ENCODE results near the gene STK4. TPM values are rescaled to one million over a fixed set of nuclear protein-coding genes. Genes with fewer than 3 reads are reported as not detected.
A peak's percentile ranks its signal among the peaks of the same experiment; 100 is the strongest.

Gene STK4
- total and polyA plus RNA-seq, 9 donors = 8.3 to 27.5 (median 19.6) TPM

DNA sequence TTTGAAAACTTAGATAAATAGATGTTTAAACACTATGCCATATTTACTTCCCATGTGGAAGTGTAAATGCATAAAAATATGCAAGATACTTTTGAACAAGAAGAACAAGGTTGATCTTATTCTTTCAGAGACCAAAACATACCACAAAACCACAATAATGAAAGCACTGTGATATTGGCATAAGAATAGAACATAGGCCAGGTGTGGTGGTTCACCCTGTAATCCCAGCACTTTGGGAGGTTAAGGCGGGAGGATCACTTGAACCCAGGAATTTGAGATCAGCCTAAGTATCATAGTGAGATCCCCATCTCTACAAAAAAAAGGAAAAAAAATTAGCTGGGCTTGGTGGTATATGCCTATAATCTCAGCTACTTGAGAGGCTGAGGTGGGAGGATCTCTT, 68.1 kb downstream of the STK4 start:
- Histone ChIP-seq H3K4me1 (ENCODE audit: insufficient read depth) (peaks cover 3% of the 10 kb centered on the region), H3K36me3 (no peaks in the 10 kb centered on the region), H3K4me3 (no peak overlapping the region), H3K27me3 (no peaks in the 10 kb centered on the region), H3K9me3 (no peaks in the 10 kb centered on the region), H3K27ac (no peak overlapping the region)
- intact Hi-C loops (cut with DNase I) = no loop called here
- TF ChIP-seq, protein P1, sequence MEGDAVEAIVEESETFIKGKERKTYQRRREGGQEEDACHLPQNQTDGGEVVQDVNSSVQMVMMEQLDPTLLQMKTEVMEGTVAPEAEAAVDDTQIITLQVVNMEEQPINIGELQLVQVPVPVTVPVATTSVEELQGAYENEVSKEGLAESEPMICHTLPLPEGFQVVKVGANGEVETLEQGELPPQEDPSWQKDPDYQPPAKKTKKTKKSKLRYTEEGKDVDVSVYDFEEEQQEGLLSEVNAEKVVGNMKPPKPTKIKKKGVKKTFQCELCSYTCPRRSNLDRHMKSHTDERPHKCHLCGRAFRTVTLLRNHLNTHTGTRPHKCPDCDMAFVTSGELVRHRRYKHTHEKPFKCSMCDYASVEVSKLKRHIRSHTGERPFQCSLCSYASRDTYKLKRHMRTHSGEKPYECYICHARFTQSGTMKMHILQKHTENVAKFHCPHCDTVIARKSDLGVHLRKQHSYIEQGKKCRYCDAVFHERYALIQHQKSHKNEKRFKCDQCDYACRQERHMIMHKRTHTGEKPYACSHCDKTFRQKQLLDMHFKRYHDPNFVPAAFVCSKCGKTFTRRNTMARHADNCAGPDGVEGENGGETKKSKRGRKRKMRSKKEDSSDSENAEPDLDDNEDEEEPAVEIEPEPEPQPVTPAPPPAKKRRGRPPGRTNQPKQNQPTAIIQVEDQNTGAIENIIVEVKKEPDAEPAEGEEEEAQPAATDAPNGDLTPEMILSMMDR (IDR thresholded peaks at IDR 0.05) = no peak
- no peak for TF ChIP-seq POLR2A (IDR thresholded peaks at IDR 0.05)
- no peak for TF ChIP-seq EP300 (IDR thresholded peaks at IDR 0.05)
- 96 to 97% (median 96%) methylated on average over 1 of the region's 1 CpG for WGBS, 3 donors
- DNase-seq = no peak

DNA sequence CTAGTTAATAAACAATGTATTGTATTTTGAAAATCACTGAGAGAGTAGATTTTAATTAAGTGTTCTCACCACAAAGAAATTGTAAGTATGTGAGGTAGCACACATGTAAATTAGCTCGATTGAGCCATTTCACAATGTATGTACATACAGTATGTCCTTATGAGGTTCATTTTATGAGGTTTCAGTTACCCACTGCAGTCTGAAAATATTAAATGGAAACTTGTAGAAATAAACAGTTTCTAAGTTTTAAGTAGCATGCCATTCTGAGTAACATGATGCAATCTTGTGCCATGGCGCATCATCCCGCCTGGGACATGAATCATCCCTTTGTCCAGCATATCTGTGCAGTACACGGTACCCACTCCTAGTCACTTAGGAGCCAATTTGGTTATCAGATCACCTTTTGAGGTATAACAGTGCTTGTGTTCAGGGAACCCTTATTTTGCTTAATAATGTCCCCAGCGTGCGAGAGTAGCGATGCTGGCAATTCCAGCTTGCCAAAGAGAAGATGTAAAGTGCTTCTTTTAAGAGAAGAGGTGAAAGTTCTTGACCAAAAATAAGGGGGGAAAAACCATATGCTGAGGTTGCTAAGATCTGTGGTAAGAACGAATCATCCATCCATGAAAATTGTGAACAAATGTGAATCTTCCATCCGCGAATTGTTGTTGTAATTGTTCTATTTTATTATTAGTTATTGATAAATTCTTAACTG, 69.9 kb downstream of the STK4 start:
- peaks cover 3% of the 10 kb centered on the region for H3K4me1 ChIP-seq (ENCODE audit: insufficient read depth)
- H3K27ac ChIP-seq = no peak overlapping the region
- WGBS, 3 donors = 93 to 96% (median 95%) methylated on average over 10 of the region's 10 CpGs
- H3K9me3 ChIP-seq = no peaks in the 10 kb centered on the region
- H3K27me3 ChIP-seq = no peaks in the 10 kb centered on the region
- no peak for TF ChIP-seq EP300 (IDR thresholded peaks at IDR 0.05)
- no peak for TF ChIP-seq POLR2A (IDR thresholded peaks at IDR 0.05)
- TF ChIP-seq, protein P1 (IDR thresholded peaks at IDR 0.05) = no peak
- DNase-seq = peak in 1 of 5 donors; percentile 28
- intact Hi-C loops (cut with DNase I) = no loop called here
- no peak overlapping the region for H3K4me3 ChIP-seq
- no peaks in the 10 kb centered on the region for H3K36me3 ChIP-seq

DNA sequence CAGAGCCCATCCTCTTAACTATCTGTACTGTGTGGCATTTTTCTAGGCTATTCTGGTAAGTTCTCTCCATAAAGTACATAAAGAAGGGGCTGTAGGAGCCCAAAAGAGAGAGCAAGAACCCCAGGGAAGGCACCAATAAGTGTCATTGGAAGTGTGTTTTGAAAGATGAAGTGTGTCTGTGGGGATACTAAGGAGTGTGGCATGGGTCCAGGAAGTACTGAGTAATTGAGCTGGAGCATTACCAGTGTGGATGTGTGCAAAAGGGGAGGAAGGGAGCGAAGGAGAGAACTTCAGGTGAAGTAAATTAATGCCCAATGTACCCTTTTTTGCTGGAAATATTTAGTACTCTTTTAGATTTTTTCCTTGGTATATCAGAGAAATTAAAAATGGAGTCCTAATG, 70.7 kb downstream of the STK4 start:
- no peak overlapping the region for H3K27ac ChIP-seq
- H3K4me1 ChIP-seq (ENCODE audit: insufficient read depth) = peaks cover 3% of the 10 kb centered on the region
- intact Hi-C loops (cut with DNase I) = no loop called here
- WGBS, 3 donors = 68 to 91% (median 82%) methylated on average over 1 of the region's 1 CpG
- peak in 2 of 5 donors; percentile 22 to 58 for DNase-seq
- no peaks in the 10 kb centered on the region for H3K9me3 ChIP-seq
- H3K4me3 ChIP-seq = no peak overlapping the region
- TF ChIP-seq, protein P1 (IDR thresholded peaks at IDR 0.05) = no peak
- TF ChIP-seq EP300 (IDR thresholded peaks at IDR 0.05) (no peak), POLR2A (IDR thresholded peaks at IDR 0.05) (no peak)
- H3K27me3 ChIP-seq = no peaks in the 10 kb centered on the region
- no peaks in the 10 kb centered on the region for H3K36me3 ChIP-seq

DNA sequence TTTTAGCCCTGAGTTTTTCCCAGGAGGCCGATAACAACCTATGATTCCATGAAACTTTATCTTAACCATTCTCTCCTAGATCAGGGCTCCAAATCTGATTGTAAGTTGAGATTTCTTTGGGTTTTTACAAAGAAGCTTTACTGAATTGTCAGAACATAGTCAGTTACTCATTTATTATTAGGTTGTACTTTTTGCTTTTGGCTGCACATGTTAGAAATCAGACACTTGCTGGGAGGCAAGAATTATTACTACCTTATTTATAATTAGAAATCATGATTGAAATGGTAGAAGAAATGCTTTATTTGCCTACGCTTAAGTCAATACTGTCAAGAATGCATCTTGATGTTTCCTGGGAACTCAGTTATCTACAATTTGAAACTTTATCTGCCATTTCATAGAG, 71.3 kb downstream of the STK4 start:
- Histone ChIP-seq H3K36me3 (no peaks in the 10 kb centered on the region), H3K27me3 (no peaks in the 10 kb centered on the region), H3K9me3 (no peaks in the 10 kb centered on the region), H3K27ac (no peak overlapping the region), H3K4me3 (no peak overlapping the region), H3K4me1 (ENCODE audit: insufficient read depth) (peaks cover 3% of the 10 kb centered on the region)
- 90 to 94% (median 90%) methylated on average over 2 of the region's 2 CpGs for WGBS, 3 donors
- no peak for DNase-seq
- TF ChIP-seq POLR2A (IDR thresholded peaks at IDR 0.05) (no peak), EP300 (IDR thresholded peaks at IDR 0.05) (no peak)
- TF ChIP-seq, protein P1 (IDR thresholded peaks at IDR 0.05) = no peak
- intact Hi-C loops (cut with DNase I) = no loop called here

Measured in ovary (tissue), 9 donors.